HT-29 (cell line): Measurements from ENCODE around the gene SLX4IP. TPM values are rescaled to one million over a fixed set of nuclear protein-coding genes. Genes with fewer than 3 reads are reported as not detected.

ENCODE experiments used
- DNase-seq: peaks from one replicate; pipeline ENCODE4 v3.0.0-alpha.2; 2015; ENCODE audit warnings: low spot score
- total RNA-seq: library from RNA; depleted of rRNA; stranded (reverse); fragments of >200 nt; shearing (Covaris generic); gene quantifications from 2 replicates; pipeline ENCODE4 v1.2.3, GENCODE V29; 2014

Gene SLX4IP
- total RNA-seq, 1 experiment from 2014 or later = 1.4 TPM

DNA sequence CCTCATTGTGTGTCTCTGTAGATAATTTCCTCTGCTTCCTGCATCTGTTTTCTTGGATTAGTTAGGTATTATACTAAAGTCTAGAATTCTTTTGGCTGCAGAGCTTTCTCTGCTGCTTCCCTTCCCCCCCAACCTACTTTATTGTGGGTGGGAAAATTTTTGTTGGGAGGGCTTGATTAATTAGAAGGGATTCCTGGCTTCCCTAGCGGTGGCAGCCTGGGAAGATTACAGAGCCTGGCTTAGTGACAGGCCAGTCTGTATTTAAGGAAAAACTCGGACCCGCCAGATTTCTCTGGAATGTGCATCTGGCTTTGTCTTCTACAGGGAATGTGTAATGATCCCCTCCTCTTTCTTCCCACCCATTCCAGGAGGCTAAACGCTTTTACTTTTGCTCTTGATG is 31.2 kb downstream of the SLX4IP start:
- no peak for DNase-seq

- no peak for DNase-seq
Observed at GRCh38 chr20:10466855-10467254, 31.8 kb downstream of the SLX4IP start.

DNA sequence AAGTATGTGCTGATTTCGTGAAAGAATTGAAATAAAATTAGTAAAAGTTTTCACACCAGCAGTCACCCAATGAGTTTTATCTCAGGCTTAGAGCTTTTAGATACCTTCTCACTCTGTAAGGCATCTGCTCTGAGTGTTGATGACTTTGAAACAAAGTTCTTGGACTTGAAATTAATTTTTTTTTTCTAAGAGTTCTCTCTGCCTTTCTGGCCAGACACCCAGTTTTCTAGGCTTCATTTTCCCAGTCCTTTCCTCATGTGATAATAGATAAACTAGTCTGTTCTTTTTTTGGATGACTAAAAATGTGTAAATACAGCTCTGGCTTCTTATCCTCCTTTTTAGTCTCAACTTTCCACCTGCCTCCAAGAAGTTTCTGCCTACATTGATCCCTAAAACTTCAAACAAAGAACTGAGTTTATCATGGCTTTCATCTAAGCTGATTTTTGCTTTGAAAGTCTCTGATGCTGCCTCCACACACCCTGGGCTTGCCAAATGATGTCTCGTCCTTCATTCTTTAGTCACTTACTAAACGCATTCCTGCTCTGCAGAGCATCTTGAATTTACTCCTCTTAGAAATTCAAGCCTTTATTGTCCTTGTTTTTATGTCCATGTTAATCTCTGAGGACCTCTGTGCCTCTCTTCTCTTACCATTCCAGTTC is 32.7 kb downstream of the SLX4IP start:
- no peak for DNase-seq

GRCh38 chr20:10468340-10468845 is 33.3 kb downstream of the SLX4IP start:
- DNase-seq = no peak

GRCh38 chr20:10469056-10469455 is 34.0 kb downstream of the SLX4IP start:
- DNase-seq = no peak

GRCh38 chr20:10469599-10469998 is 34.5 kb downstream of the SLX4IP start:
- peak; percentile 52 for DNase-seq

GRCh38 chr20:10470276-10470675 is 35.2 kb downstream of the SLX4IP start:
- no peak for DNase-seq

DNA sequence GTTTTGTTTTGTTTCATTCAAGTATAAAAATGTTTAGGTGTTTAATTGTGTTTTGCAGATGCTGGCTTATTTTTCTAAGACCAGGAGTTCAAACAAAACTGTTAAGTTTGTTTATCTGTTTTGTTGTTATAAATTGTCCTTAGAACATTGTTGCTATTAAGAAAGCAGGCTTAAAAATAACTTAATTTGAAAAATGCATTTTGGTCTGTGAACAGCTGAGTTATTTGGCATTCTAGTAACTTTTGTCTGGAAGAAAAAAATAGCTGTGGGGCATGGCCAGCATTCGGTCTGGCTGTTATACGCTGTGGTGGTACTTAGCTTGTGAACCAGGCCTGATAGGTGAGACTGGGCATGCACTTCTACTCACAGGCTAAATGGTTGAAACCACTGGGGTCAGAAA is 37.8 kb downstream of the SLX4IP start:
- no peak for DNase-seq

- DNase-seq = no peak
Observed at GRCh38 chr20:10474606-10475184, 39.6 kb downstream of the SLX4IP start.

GRCh38 chr20:10475225-10475624 is 40.1 kb downstream of the SLX4IP start:
- DNase-seq = no peak

GRCh38 chr20:10476319-10476724 is 41.2 kb downstream of the SLX4IP start:
- no peak for DNase-seq

GRCh38 chr20:10478205-10478604 is 43.1 kb downstream of the SLX4IP start:
- DNase-seq = no peak

DNA sequence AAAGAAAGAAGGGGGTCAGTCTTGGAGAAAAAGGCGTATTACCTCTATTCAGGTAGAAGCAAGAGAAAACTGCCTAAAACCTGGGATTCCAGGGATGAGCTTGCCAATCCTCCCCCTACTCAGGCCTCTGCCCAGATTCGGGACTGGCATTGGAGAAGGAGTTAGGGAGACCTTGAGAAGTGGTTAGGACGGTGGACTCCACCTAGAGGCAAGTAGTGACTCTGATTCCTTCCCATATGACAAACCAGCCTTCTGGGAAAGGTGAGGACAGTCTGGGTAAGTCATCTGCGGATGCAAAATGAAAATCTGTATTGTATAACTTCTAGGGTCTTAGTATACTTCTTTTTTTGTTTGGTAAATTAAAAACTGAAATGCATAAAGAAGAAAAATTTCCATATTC is 43.8 kb downstream of the SLX4IP start:
- DNase-seq = no peak

DNA sequence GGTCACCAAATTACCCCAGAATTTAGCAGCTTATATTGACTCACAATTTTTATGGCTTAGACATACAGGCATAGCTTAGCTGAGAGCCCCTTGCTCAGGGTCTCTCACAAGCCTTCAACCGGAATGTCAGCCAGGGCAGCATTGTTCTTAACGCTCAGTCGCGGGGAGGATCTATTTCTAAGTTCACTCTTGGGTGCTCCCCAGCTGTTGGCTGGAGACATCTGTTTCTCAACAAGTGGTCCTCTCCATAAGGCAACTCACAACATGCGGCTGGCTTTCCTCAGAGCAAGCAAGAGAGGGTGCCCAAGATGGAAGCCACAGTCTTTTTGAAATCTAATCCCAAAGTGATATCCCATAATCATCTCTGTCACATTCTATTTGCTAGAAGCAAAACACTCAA is 46.6 kb downstream of the SLX4IP start:
- DNase-seq = no peak

DNA sequence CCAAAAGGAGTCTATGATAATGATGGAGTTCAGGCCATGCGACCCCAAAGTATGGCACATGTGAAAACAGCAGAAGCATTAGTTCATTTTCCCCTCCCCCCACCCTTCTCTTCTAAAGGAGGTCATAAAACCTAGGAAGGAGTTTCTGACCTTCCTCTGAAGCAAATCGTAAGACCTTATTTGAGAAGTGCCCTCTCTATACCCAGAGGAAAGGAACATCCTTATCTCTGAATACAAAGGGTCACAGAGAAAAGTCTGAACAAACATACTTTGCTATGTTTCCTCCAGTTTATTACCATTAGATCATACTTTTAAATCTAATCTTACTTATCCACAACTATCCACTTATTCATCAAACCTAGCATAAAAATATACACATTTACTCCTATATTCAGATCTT is 48.6 kb downstream of the SLX4IP start:
- DNase-seq = no peak

- no peak for DNase-seq
Observed at GRCh38 chr20:10487142-10488136, 52.3 kb downstream of the SLX4IP start.

DNA sequence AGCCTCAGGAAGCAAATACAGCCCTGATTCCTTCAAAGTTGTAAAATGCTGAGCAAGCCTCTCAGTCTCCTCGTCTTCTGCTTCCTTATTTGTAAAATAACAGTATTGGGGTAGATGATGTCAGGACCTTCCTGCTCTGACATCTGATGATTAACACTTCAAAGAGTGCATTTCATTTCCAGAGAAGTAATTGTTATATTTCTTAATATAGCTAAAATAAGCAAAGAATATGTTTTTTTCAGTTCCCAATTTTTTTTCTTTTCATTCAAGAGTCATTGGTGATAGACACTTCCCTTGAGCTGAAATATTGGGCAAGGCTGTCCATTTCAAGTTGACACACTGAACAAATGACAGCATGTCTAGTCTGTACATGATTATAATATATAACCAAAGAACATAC is 53.4 kb downstream of the SLX4IP start:
- DNase-seq = no peak

- DNase-seq = no peak
Observed at GRCh38 chr20:10489853-10490252, 54.7 kb downstream of the SLX4IP start.

DNA sequence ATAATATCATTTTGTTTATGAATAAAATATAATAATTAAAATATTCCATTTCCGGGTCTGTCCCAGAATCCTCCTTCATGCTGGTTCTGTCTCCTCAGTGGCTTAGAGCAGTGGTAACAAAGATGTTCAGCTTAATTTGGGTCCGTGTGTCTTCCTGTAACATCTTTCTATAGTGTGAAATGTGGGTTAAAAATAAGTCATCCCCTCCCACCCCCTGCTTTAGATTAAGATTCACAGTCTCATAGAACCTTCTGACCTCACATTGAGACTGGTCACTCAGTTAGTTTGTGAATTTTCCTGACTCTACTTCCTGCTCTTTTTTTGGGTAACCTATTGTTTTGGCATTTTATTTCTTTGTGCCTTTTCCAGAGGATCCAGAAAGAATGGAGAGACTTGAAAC is 55.2 kb downstream of the SLX4IP start:
- DNase-seq = no peak

DNA sequence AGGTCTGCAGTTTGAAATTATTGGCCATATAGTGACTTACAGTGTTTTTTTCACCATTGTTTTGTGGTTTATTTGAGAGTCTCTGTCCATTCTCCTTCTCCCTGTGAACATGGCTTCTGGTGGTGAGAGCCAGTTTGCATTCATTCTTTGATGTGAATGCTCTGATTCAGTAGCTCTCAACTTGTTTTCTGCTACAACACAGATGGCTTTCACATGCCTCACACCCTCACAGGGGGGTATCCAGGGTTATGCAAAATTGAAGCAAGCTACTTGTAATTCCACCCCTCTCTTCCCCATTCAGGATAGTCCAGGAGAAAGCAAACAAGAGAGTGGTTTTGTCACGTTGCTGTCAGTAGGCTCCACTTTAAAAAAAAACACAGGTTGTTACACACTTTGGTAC is 55.6 kb downstream of the SLX4IP start:
- DNase-seq = no peak

DNA sequence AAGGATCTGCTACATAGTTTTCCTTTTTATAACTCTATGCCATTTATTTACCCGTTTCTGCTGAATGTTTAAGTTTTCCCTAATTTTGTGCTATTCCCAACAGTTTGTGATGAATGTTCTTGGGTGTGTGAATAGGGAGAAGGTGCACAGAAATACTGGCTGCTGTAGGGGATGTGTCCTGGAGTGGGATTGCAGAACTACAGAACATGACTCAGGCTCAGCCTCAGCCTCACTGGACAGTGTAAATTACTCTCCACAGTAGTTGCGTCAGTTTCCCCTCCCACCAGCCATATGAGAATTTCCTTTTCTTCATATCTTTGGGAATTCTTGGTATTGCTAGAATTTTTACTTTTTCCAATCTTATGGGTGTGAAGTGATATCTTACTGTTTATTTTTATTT is 57.0 kb downstream of the SLX4IP start:
- DNase-seq = no peak

- DNase-seq = no peak
Observed at GRCh38 chr20:10492844-10493243, 57.7 kb downstream of the SLX4IP start.
